Measurements from ENCODE around the gene TMEM107. TPM values are rescaled to one million over a fixed set of nuclear protein-coding genes. Genes with fewer than 3 reads are reported as not detected.

TMEM107 gene
- total RNA-seq, 2 donors from 2014 or later: 45.1 to 50.8 TPM

DNA sequence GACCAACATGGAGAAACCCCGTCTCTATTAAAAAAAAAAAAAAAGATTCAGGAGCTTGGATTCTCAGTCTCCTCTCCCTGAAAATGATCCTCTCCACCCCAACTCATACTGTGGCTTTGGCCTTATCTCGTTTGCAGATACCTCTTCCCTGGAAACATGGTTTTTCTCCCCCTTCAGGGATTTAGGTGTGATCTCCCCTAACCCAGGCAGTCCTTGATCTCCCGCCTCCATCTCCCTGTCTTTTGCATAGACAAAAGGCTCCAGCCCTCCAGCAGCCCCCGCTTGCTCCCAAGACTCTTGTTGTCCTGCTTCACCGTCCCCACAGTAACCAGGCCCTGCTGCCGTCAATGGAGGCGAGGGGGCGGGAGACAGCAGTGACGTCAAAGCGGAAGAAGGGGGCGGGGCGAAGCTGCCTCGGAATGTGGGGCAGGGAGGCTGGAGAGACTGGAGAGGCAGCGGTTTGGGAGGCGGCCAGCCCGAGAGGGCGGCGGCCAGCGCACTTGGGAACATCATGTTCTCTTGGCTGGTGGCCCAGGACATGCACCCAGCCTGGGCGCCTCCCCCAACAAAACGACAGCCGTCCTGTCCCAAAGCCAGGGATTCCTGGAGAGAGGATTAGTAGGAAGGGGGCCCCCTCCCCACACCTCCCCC lies 22.1 kb downstream of the TMEM107 start:
- Mint-ChIP-seq H3K4me1 (ENCODE audit: low read depth) (peaks cover 21% of the 10 kb centered on the region), H3K36me3 (ENCODE audit: insufficient read depth in 2 of 2) (peaks cover 3 to 14% of the 10 kb centered on the region in 2 donors), H3K27ac (peak overlapping the region; percentile 44), H3K27me3 (ENCODE audit: low read depth) (no peaks in the 10 kb centered on the region), H3K4me3 (no peak overlapping the region), H3K9me3 (no peaks in the 10 kb centered on the region)
- peak; percentile 87 to 94 for DNase-seq
- peak in 1 of 2 donors; percentile 13 for ATAC-seq (replicated peaks in 1 of 2)

DNA sequence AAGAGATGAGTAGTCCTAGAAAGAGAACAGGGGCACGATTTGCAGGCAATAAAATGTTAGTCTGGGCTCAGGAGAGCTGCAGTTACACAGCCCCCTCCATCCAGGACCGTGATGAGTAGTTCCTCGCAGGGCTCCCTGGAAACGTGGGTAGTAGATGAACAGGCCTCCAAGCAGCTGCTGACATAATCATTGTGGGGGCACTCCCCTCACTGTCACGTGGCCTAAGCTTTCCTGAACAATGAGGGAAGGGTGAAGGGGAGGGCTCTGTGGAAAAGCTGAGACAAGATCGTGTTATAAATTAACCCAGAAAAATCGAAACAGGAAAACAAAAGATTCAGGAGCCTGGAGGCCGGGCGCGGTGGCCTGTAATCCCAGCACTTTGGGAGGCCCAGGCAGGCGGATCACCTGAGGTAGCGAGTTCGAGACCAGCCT lies 22.6 kb downstream of the TMEM107 start:
- peak overlapping the region; percentile 82 for H3K27ac Mint-ChIP-seq
- ATAC-seq (replicated peaks in 1 of 2) (no peak), DNase-seq (peak; percentile 49 to 66)
- H3K36me3 Mint-ChIP-seq (ENCODE audit: insufficient read depth in 2 of 2): peaks cover under 1 to 14% of the 10 kb centered on the region in 2 donors
- H3K4me1 Mint-ChIP-seq (ENCODE audit: low read depth): peaks cover 16% of the 10 kb centered on the region
- no peak overlapping the region for H3K4me3 Mint-ChIP-seq
- no peaks in the 10 kb centered on the region for H3K27me3 Mint-ChIP-seq (ENCODE audit: low read depth)
- H3K9me3 Mint-ChIP-seq: no peaks in the 10 kb centered on the region

DNA sequence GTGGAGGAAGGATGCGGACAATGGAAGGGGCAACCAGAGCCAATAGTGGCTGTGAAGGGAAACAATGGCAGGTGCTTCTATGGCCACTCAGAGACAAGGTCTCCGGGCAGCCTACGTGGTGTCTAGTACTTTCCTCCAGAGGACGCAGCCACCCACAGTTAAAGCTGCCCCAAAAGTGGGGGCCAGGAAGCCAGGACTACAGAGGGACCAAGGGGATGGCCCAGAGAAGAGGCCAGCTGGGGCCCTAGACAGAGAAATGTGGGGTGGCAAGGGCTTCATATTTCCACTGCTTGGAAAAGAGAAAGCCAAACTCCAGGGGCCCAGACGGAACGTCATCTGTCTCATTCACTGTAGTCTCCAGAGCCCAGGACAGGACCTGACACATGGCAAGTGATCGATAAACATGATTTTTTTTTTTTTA lies 23.1 kb downstream of the TMEM107 start:
- H3K27ac Mint-ChIP-seq: peak overlapping the region; percentile 82
- H3K4me1 Mint-ChIP-seq (ENCODE audit: low read depth): peaks cover 11% of the 10 kb centered on the region
- no peaks in the 10 kb centered on the region for H3K9me3 Mint-ChIP-seq
- ATAC-seq (replicated peaks in 1 of 2) (no peak), DNase-seq (no peak)
- no peaks in the 10 kb centered on the region for H3K27me3 Mint-ChIP-seq (ENCODE audit: low read depth)
- no peak overlapping the region for H3K4me3 Mint-ChIP-seq
- H3K36me3 Mint-ChIP-seq (ENCODE audit: insufficient read depth in 2 of 2): peaks cover 0 to 12% of the 10 kb centered on the region in 2 donors

DNA sequence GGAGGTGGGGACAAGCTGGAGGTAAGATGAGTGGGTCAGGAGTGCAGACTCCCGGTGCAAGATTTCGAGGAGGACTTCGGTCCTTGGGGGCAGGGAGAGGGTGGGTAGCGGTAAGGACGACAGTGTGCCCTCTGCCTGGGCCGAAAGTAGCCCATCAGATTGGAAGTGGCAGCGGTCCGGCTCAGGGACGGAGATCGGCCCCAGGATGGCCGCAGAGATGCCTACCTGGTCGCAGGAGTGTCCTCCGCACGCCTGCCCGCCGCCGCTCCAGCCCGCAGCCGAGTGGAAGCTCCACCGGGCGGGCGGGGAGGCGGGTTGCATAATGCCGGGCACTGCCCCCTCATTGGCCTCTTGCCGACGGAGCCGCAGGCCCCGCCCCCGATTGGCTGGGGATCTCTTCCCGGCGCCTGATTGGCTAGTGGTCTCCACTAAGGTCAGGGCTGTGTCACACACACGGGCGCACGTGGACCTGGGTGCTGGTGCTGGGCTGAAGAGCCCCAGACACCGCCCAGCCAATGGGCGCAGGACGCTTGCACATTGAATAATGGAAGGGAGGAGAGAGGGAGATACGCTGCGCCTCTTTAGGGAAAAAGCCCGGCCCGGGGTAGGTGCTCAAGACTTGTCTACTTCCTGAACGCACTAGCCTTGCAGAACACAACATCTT lies 23.9 kb downstream of the TMEM107 start, which contains the start of gene PER1:
TSS of gene PER1 (minus strand) at position 293 of the 664 bp plus-strand sequence. CDS start 1,698 bp downstream, outside the sequence.
- no peaks in the 10 kb centered on the region for H3K9me3 Mint-ChIP-seq
- H3K36me3 Mint-ChIP-seq (ENCODE audit: insufficient read depth in 2 of 2): peaks cover 3 to 13% of the 10 kb centered on the region in 2 donors
- ATAC-seq (replicated peaks in 1 of 2) (peak; percentile 39 to 43), DNase-seq (peak; percentile 93 to 94)
- H3K4me3 Mint-ChIP-seq: no peak within 1 kb of the TSS
- H3K4me1 Mint-ChIP-seq (ENCODE audit: low read depth): peaks cover 11% of the 10 kb centered on the region
- no peaks in the 10 kb centered on the region for H3K27me3 Mint-ChIP-seq (ENCODE audit: low read depth)
- H3K27ac Mint-ChIP-seq: peak within 1 kb of the TSS; percentile 85

DNA sequence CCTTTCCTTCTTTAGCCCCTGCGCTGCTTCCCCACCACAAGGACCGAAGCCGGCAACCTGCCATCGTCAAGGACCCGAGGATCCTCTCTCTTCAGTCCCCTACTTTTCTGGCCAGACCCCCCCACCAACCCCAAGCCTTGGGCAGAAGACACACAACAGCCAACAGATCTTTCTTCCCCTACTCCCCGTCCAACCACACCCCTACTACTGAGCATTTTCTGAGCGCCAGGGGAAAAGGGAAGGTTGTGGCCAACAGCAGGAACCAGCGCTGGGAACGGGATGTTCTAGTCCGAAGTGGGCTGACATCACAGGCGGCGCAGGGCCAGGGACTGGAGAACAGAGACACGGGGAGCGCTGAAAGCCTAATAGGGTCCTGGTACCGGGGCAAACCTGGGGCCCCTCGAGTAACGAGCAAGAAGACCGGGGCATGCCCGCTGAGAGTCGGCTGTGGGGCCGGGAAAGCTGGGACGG lies 24.5 kb downstream of the TMEM107 start:
- peak; percentile 33 to 42 for DNase-seq
- H3K4me1 Mint-ChIP-seq (ENCODE audit: low read depth): peaks cover 11% of the 10 kb centered on the region
- ATAC-seq (replicated peaks in 1 of 2): no peak
- peak overlapping the region; percentile 85 for H3K27ac Mint-ChIP-seq
- no peaks in the 10 kb centered on the region for H3K9me3 Mint-ChIP-seq
- H3K27me3 Mint-ChIP-seq (ENCODE audit: low read depth): no peaks in the 10 kb centered on the region
- peaks cover 3 to 16% of the 10 kb centered on the region in 2 donors for H3K36me3 Mint-ChIP-seq (ENCODE audit: insufficient read depth in 2 of 2)
- H3K4me3 Mint-ChIP-seq: no peak overlapping the region

DNA sequence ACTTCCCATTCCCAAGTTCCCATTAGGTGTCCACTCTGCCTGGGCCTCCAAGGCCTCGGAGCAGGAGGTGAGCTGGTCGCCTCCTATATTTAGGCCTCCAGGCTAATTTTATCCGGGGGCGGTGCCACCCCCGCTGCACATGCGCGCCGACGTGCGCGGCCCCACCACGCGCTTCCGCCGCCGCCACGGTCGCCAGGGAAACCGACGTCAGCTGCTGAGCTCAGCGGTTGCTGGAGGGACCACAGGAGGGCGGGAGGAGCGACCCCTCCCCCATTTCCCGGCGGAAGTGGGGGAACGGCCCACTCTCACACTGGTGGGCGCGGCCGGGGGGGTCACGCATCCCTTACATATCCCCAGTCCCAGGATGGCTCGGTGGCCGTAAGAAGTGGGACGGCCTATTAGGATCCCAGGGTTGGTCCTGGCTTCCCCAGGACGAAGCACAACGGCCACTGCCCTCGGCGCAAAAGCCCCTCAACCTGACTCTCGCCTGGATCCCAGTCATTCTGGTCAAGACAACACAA lies 25.0 kb downstream of the TMEM107 start:
- peak; percentile 46 to 51 for ATAC-seq (replicated peaks in 1 of 2)
- peaks cover 11% of the 10 kb centered on the region for H3K4me1 Mint-ChIP-seq (ENCODE audit: low read depth)
- peak; percentile 88 to 90 for DNase-seq
- H3K9me3 Mint-ChIP-seq: no peaks in the 10 kb centered on the region
- peak overlapping the region; percentile 85 for H3K27ac Mint-ChIP-seq
- H3K4me3 Mint-ChIP-seq: no peak overlapping the region
- peaks cover 5 to 19% of the 10 kb centered on the region in 2 donors for H3K36me3 Mint-ChIP-seq (ENCODE audit: insufficient read depth in 2 of 2)
- no peaks in the 10 kb centered on the region for H3K27me3 Mint-ChIP-seq (ENCODE audit: low read depth)

DNA sequence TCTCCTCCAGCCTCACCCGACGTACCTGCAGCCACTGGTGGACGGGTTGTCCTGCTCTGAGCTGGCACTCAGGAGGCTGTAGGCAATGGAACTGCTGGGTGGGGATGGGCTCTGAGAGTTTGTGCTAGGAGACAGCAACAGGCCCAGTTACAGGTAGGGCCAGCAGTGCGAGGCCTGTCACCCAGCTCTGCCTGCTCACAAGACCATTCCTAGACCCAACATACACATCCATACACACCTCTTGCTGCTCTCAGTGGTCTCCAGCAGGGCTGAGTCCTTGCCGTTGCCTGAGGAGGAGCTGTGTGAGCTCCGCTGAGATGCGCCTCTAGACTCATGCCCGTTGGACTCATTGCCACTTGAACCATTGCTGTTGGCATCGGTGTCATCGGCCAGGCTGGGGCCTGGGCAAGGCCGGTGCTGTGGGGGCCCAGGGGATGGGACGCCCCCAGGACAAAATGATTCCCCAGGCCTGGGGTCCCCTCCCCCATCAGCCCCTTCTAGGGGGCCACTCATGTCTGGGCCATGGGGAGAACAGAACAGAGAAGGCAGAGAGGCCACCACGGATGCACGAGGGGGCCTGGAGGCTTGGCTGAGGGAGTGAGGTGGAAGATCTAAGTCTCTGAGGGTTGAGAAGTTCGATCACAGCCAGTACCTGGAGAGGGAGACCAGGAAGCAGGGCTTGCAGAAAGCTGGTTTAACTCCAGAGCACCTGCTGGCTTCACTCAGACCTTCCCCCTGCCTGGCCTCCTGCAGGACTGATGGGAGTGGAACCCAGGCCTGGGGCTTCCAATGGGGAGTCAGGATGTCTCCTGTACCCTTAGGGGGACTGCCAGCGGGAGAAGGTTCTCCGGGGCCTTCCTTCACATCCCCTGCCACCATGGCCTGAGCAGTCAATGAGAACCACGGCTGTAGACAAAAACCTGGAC lies 25.7 kb downstream of the TMEM107 start:
- Mint-ChIP-seq H3K4me3 (peak overlapping the region in 1 of 2 donors; percentile 58), H3K36me3 (ENCODE audit: insufficient read depth in 2 of 2) (peaks cover 5 to 24% of the 10 kb centered on the region in 2 donors), H3K27me3 (ENCODE audit: low read depth) (no peaks in the 10 kb centered on the region), H3K27ac (peak overlapping the region; percentile 52), H3K4me1 (ENCODE audit: low read depth) (peaks cover 11% of the 10 kb centered on the region), H3K9me3 (no peaks in the 10 kb centered on the region)
- no peak for ATAC-seq (replicated peaks in 1 of 2)
- no peak for DNase-seq

DNA sequence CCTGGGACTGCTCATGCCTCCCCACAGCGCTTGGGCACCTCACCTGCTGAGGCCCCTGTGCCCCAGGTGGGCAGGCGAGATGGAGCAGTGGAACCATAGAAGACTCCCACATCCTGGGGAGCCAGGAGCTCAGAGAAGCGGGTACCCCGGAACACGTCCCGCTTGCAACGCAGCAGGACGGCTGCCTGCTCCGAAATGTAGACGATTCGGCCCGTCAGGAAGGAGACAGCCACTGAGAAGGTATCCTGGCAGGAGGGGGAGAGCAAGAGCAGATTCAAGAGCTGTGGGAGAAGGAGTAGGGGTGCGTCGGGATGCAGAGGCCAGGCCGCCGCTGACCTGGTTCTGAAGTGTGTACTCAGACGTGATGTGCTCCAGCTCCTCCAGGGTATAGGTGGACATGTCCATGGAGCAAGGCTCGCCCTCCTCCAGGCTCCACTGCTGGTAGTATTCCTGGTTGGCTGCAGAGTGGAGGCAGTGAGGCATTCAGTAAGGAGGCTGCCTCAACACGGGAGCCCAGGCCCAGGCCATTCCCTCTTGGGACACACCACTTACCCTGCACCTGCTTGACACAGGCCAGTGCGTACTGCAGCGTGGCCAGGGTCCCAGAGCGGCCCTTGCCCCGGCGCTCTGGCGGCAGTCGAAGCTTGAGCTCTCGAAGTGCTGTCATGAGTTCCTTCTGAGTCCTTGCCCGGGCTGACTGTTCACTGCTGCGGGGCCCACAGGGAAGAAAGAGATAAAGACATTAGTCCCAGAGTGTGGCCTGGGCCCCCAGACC lies 26.6 kb downstream of the TMEM107 start:
- H3K36me3 Mint-ChIP-seq (ENCODE audit: insufficient read depth in 2 of 2): peaks cover 5 to 27% of the 10 kb centered on the region in 2 donors
- no peaks in the 10 kb centered on the region for H3K9me3 Mint-ChIP-seq
- DNase-seq (no peak), ATAC-seq (replicated peaks in 1 of 2) (no peak)
- peaks cover 11% of the 10 kb centered on the region for H3K4me1 Mint-ChIP-seq (ENCODE audit: low read depth)
- H3K27ac Mint-ChIP-seq: peak overlapping the region; percentile 57
- no peaks in the 10 kb centered on the region for H3K27me3 Mint-ChIP-seq (ENCODE audit: low read depth)
- H3K4me3 Mint-ChIP-seq: peak overlapping the region; percentile 53 to 58

DNA sequence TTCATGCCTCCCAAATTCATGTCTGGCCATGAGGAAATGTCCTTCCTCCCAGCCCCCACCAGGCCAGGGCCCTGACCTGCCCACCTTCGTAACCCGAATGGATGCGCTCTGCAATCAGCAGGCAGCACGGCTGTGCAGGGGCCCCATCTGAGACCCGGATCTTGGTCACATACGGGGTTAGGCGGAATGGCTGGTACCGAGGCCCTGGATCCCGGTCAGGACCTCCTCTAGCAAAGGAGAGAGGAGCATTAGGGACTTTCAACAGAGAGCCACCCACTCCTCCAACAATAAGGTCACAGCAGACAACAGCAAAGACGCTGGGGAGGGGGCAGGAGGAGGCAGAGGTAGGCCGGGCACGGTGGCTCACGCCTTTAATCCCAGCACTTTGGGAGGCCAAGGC lies 27.6 kb downstream of the TMEM107 start:
- no peak overlapping the region for H3K4me3 Mint-ChIP-seq
- peaks cover 5 to 27% of the 10 kb centered on the region in 2 donors for H3K36me3 Mint-ChIP-seq (ENCODE audit: insufficient read depth in 2 of 2)
- no peaks in the 10 kb centered on the region for H3K27me3 Mint-ChIP-seq (ENCODE audit: low read depth)
- H3K27ac Mint-ChIP-seq: no peak overlapping the region
- no peaks in the 10 kb centered on the region for H3K9me3 Mint-ChIP-seq
- H3K4me1 Mint-ChIP-seq (ENCODE audit: low read depth): peaks cover 11% of the 10 kb centered on the region
- no peak for ATAC-seq (replicated peaks in 1 of 2)
- no peak for DNase-seq

DNA sequence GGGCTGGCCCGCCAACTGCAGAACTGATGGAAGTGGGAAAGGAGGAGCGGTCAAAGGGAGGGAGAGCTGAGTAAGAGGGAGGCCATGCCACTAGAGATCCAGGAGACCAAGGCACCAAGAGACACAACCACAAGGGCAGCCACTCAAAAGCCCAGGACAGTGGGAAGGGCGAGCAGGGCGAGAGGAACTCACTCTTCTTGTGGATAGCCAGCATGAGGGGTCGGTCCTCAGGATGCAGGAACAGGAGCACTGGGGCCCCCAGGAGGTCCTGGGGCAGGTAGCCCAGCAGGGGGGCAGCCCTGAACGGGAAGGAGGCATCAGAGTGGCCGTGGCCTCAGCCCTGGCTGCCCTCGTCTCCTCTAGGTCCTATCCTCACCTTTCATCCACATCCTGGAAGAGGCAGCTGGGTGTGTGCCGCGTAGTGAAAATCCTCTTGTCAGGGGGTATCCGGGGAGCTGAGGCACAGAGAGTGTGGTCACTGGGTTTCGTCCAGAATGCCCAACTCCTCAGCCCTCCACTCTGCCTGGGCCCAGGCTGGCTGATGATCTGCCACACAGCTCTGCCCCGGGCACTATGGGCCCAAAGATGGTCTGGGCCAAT lies 28.3 kb downstream of the TMEM107 start:
- ATAC-seq (replicated peaks in 1 of 2): no peak
- Mint-ChIP-seq H3K36me3 (ENCODE audit: insufficient read depth in 2 of 2) (peaks cover 5 to 27% of the 10 kb centered on the region in 2 donors), H3K27ac (no peak overlapping the region), H3K4me3 (no peak overlapping the region), H3K9me3 (no peaks in the 10 kb centered on the region), H3K27me3 (ENCODE audit: low read depth) (no peaks in the 10 kb centered on the region), H3K4me1 (ENCODE audit: low read depth) (peaks cover 11% of the 10 kb centered on the region)
- no peak for DNase-seq

DNA sequence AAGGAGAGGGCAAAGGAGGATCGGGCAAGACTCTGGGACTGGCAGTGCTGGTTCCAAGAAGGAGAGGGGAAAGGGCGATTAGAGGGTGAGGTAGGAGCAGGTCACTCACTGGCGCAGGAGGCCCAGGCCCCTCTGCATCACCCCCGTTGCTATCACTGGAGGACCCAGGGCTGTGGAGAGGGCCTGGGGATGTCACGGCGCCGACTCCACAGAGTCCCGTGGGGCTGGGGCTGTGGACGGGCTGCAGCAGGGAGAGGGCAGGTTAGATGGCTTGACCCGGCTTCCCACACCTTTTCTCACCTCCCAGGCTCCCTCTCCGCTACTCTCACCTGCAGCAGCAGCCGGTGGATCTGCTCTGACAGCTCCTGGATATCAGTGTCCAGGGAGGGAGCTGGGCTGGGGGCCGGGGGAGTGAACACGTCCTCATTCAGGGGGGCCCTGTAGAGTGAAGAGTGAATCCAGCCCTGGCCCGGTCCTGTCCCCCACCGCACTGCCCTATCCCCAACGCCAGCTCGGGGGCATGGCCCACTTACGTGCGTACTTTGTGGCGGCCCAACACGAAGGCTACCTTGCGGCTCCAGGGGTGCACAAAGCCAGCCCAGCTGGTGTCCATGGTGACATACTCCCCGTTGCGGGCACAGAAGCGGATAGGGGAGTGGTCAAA lies 28.9 kb downstream of the TMEM107 start:
- H3K27ac Mint-ChIP-seq: no peak overlapping the region

More for the DNA sequence above, 28.9 kb downstream of the TMEM107 start:
- ATAC-seq (replicated peaks in 1 of 2): no peak
- Mint-ChIP-seq H3K9me3 (no peaks in the 10 kb centered on the region), H3K4me1 (ENCODE audit: low read depth) (peaks cover 11% of the 10 kb centered on the region), H3K36me3 (ENCODE audit: insufficient read depth in 2 of 2) (peaks cover 5 to 27% of the 10 kb centered on the region in 2 donors), H3K4me3 (no peak overlapping the region), H3K27me3 (ENCODE audit: low read depth) (no peaks in the 10 kb centered on the region)
- no peak for DNase-seq
